ENCODE data around the gene KLHL25. TPM values are rescaled to one million over a fixed set of nuclear protein-coding genes. Genes with fewer than 3 reads are reported as not detected.

Gene KLHL25
- total and polyA plus RNA-seq, 2 of the 8 experiments (the other 6 are each of a cell fraction or from before 2014, with no cell fraction given): 16.5 to 22.0 TPM

- Histone ChIP-seq H2BK15ac (ENCODE audit: low read length) (no peak overlapping the region), H2BK12ac (ENCODE audit: low read depth, low read length) (no peak overlapping the region), H3K18ac (ENCODE audit: extremely low read depth, low read length) (no peak overlapping the region), H2AK5ac (ENCODE audit: low read depth, low read length) (no peak overlapping the region), H4K91ac (replicated peaks; ENCODE audit: insufficient read length, low read length) (no peak overlapping the region), H3K4me1 (replicated peaks in 1 of 4; ENCODE audit: control insufficient read depth in 3 of 4, insufficient read depth in 4 of 4, low read length in 3 of 4) (peaks cover 3 to 17% (median 11%) of the 10 kb centered on the region in 4 experiments), H3K14ac (ENCODE audit: insufficient read length) (no peak overlapping the region), H3K23ac (ENCODE audit: insufficient read length) (no peak overlapping the region), H3K27me3 (replicated peaks in 1 of 4; ENCODE audit: control insufficient read depth in 3 of 4, extremely low read depth in 1 of 4, insufficient read depth in 3 of 4, low read length in 3 of 4) (no peaks in the 10 kb centered on the region), H3K23me2 (ENCODE audit: low read depth, low read length) (no peaks in the 10 kb centered on the region), H3K4me2 (ENCODE audit: insufficient read depth in 1 of 2, low read depth in 2 of 2, low read length in 2 of 2) (no peak overlapping the region), H3K79me2 (ENCODE audit: control insufficient read depth in 1 of 2, insufficient read depth in 2 of 2, low read length in 2 of 2) (no peaks in the 10 kb centered on the region), H2BK5ac (ENCODE audit: low read depth, low read length) (no peak overlapping the region), H3K9me3 (ENCODE audit: insufficient read depth in 2 of 2, low read depth in 1 of 2, low read length in 1 of 2) (no peaks in the 10 kb centered on the region), H3K36me3 (ENCODE audit: control insufficient read depth in 2 of 4, insufficient read depth in 4 of 4, low read length in 3 of 4) (peaks cover 3 to 34% (median 17%) of the 10 kb centered on the region in 4 experiments; a peak in 6 of 8 replicates), H2AFZ (ENCODE audit: low read length) (no peak overlapping the region), H3K56ac (replicated peaks; ENCODE audit: insufficient read length, low read depth, low read length) (no peak overlapping the region), H3K79me1 (ENCODE audit: low read depth, low read length) (no peaks in the 10 kb centered on the region), H4K8ac (ENCODE audit: extremely low read depth, insufficient read depth, low read length) (no peak overlapping the region), H3K4ac (replicated peaks; ENCODE audit: insufficient read length, low read depth, low read length) (no peak overlapping the region), H4K5ac (ENCODE audit: insufficient read length, low read depth, low read length) (no peak overlapping the region), H3K27ac (ENCODE audit: low read depth, low read length) (no peak overlapping the region), H4K20me1 (replicated peaks in 1 of 2; ENCODE audit: control insufficient read depth in 1 of 2, insufficient read depth in 2 of 2, low read length in 2 of 2) (peaks cover 0 to 2% of the 10 kb centered on the region in 2 experiments), H2BK120ac (replicated peaks; ENCODE audit: low read depth, low read length) (no peak overlapping the region), H3K9ac (replicated peaks in 1 of 4; ENCODE audit: extremely low read depth in 1 of 4, low read depth in 3 of 4, low read length in 3 of 4) (no peak overlapping the region), H3K4me3 (ENCODE audit: extremely low read depth in 1 of 4, insufficient read depth in 2 of 4, low read depth in 3 of 4, low read length in 4 of 4) (no peak overlapping the region), H2BK20ac (ENCODE audit: low read length) (no peak overlapping the region)
- WGBS, 2 experiments (ENCODE audit: extremely low coverage in 1 of 2, insufficient coverage in 1 of 2, insufficient read length in 1 of 2, insufficient replicate concordance in 2 of 2, low coverage in 1 of 2, low lambda C conversion rate in 2 of 2, missing lambda C conversion rate in 1 of 2): 92% methylated on average over 12 of the region's 12 CpGs; no CpG with 5 or more reads in 1 of the 2 experiments
- ChIA-PET POLR2A (ENCODE audit: partially characterized antibody) (no interaction called here), CTCF (ENCODE audit: partially characterized antibody) (no interaction called here)
- TF ChIP-seq RBBP5 (IDR thresholded peaks at IDR 0.05; ENCODE audit: borderline replicate concordance, low read depth, low read length) (no peak), SIRT6 (IDR thresholded peaks at IDR 0.05; ENCODE audit: low read length) (no peak), KDM5A (IDR thresholded peaks at IDR 0.05; ENCODE audit: low read length) (no peak), EGR1 (IDR thresholded peaks at IDR 0.05; ENCODE audit: borderline replicate concordance, low read depth, low read length) (no peak), POLR2A (IDR thresholded peaks at IDR 0.05; ENCODE audit: control extremely low read depth in 1 of 2, low read depth in 2 of 2, low read length in 2 of 2) (no peak; a peak in 1 of 3 replicates), CBX8 (IDR thresholded peaks at IDR 0.05; ENCODE audit: borderline replicate concordance, low read depth, low read length) (no peak), ATF2 (IDR thresholded peaks at IDR 0.05; ENCODE audit: low read length) (no peak)
- FAIRE-seq: no peak
- DNase-seq (ENCODE audit: low read depth in 1 of 2, low spot score in 2 of 2): no peak
Observed at GRCh38 chr15:85745023-85745422, 49.7 kb downstream of the KLHL25 start.
